K562 (cell line): ENCODE measurements around the gene FBXW8. TPM values are rescaled to one million over a fixed set of nuclear protein-coding genes. Genes with fewer than 3 reads are reported as not detected.

Experiments used
- ERF ChIP-seq: fragments of 450-650 bp; formaldehyde crosslinking; IDR thresholded peaks from 2 replicates; pipeline ENCODE4 v1.4.0; 2020; ENCODE audit warnings: mild to moderate bottlenecking, mixed read lengths
- MXD1 ChIP-seq: fragments of 250-450 bp; sonication (Bioruptor Pico); IDR thresholded peaks from 2 replicates; pipeline ENCODE4 v1.8.0; 2021; ENCODE audit warnings: borderline replicate concordance, mild to moderate bottlenecking, moderate library complexity; ENCODE audit not compliant: poor library complexity, severe bottlenecking
- REST ChIP-seq, 2 experiments: fragments of 450-650 bp; formaldehyde crosslinking in 1 of 2; IDR thresholded peaks; 2 replicates each; pipeline versions ENCODE4 v1.4.0 to v1.6.1; 2014 to 2020; ENCODE audit warnings: mild to moderate bottlenecking in 2 of 2, borderline replicate concordance in 1 of 2, low read depth in 1 of 2
- SRSF9 ChIP-seq: fragments of 200-400 bp; formaldehyde crosslinking; IDR thresholded peaks from 2 replicates; pipeline ENCODE4 v1.6.1; 2017; ENCODE audit warnings: low read depth, low read length, borderline replicate concordance
- TARDBP ChIP-seq: fragments of 450-650 bp; IDR thresholded peaks from 2 replicates; pipeline ENCODE4 v1.6.1; 2016
- TCFL5 ChIP-seq: fragments of 250-450 bp; sonication (Bioruptor Pico); conservative IDR thresholded peaks from 2 replicates; pipeline ENCODE4 v1.6.1; 2021; ENCODE audit warnings: mild to moderate bottlenecking, moderate library complexity, matching md5 sums
- U2AF1 ChIP-seq: fragments of 200-400 bp; formaldehyde crosslinking; optimal IDR thresholded peaks from 2 replicates; pipeline ENCODE3; 2017; ENCODE audit warnings: mild to moderate bottlenecking, low read depth, low read length, moderate library complexity
- ZNF24 ChIP-seq: fragments of 450-650 bp; IDR thresholded peaks from 2 replicates; pipeline ENCODE4 v1.6.1; 2016
- ZNF668 ChIP-seq: fragments of 250-450 bp; sonication (Bioruptor Pico); IDR thresholded peaks from 2 replicates; pipeline ENCODE4 v1.8.0; 2022; ENCODE audit warnings: mild to moderate bottlenecking, inconsistent platforms
- polyA plus RNA-seq, 8 experiments: library from polyadenylated mRNA; depleted of rRNA in 4 of 8; stranded (reverse) in 5 of 8; unstranded in 3 of 8; fragments of >200 nt; fragmentation: Nextera tagmentation in 2 of 8; fragmentation: Illumina TruSeq in 1 of 8; extraction: Ambion mirVana in 2 of 8; extraction: Trizol in 1 of 8; gene quantifications; 2 replicates each; pipeline versions ENCODE4 v1.2.1 to v1.2.3, GENCODE V29; 2011 to 2014; ENCODE audit warnings: inconsistent platforms in 1 of 8, missing spikeins in 1 of 8
- total RNA-seq, 7 experiments: library from RNA; depleted of rRNA in 6 of 7; stranded (reverse); fragments of >200 nt in 6 of 7; fragmentation: Illumina TruSeq in 2 of 7; extraction: Trizol in 2 of 7; gene quantifications; 2 replicates each; pipeline versions ENCODE4 v1.2.1 to v1.2.3, GENCODE V29; 2011 to 2021; ENCODE audit warnings: low replicate concordance in 1 of 7

FBXW8 gene
- total and polyA plus RNA-seq, 9 of the 15 experiments (the other 6 are each of a cell fraction or from before 2014, with no cell fraction given): 0.58 to 8.3 (median 4.4) TPM

GRCh38 chr12:116898669-116899068, 12.1 kb upstream of the FBXW8 start (continued):
- TF ChIP-seq REST (IDR thresholded peaks at IDR 0.05; ENCODE audit: borderline replicate concordance) (peak; percentile 16; the same call in 1 of the 2 replicates), REST (CRISPR knock-in tag; IDR thresholded peaks at IDR 0.05; ENCODE audit: low read depth) (no peak), SRSF9 (no peak), ZNF24 (no peak), TCFL5 (CRISPR knock-in tag) (no peak), U2AF1 (no peak), TARDBP (no peak), ERF (no peak), ZNF668 (CRISPR knock-in tag) (no peak), MXD1 (CRISPR knock-in tag) (no peak)
